GM23338 (cell line): ENCODE results near the gene DMD. TPM values are rescaled to one million over a fixed set of nuclear protein-coding genes. Genes with fewer than 3 reads are reported as not detected.

Experiments used
- ATAC-seq: fragments of 200-7000 bp; cut with Tn5 transposase; 3 replicates; pipeline ENCODE4 v1.9.1; 2020
- DNase-seq: peaks from one replicate; pipeline ENCODE4 v3.0.0-alpha.2; 2015; ENCODE audit warnings: low spot score
- H2AFZ ChIP-seq: fragments of 200-600 bp; sonication (generic); 2 replicates; pipeline ENCODE4 v1.8.0; 2016; ENCODE audit warnings: antibody characterized with exemption, mild to moderate bottlenecking, moderate library complexity
- H3F3A ChIP-seq: fragments of 200-600 bp; sonication (generic); replicated peaks from 2 replicates; pipeline ENCODE4 v1.8.0; 2017; ENCODE audit warnings: antibody characterized with exemption, mixed run types, low read depth
- H3K27ac ChIP-seq: fragments of 200-600 bp; sonication (generic); 2 replicates; pipeline ENCODE4 v1.6.1; 2016; ENCODE audit warnings: low read depth
- H3K27me3 ChIP-seq: fragments of 200-600 bp; sonication (generic); 2 replicates; pipeline ENCODE4 v1.8.0; 2016; ENCODE audit warnings: mild to moderate bottlenecking, mixed run types, moderate library complexity; ENCODE audit not compliant: insufficient read depth
- H3K36me3 ChIP-seq: fragments of 200-600 bp; sonication (generic); 2 replicates; pipeline ENCODE4 v1.8.0; 2016; ENCODE audit warnings: mild to moderate bottlenecking; ENCODE audit not compliant: insufficient read depth
- H3K4me1 ChIP-seq: fragments of 200-600 bp; sonication (generic); 2 replicates; pipeline ENCODE4 v1.8.0; 2016; ENCODE audit warnings: mild to moderate bottlenecking, moderate library complexity; ENCODE audit not compliant: insufficient read depth
- H3K4me2 ChIP-seq: fragments of 200-600 bp; sonication (generic); 2 replicates; pipeline ENCODE4 v1.7.1; 2017; ENCODE audit warnings: mixed run types
- H3K4me3 ChIP-seq: fragments of 200-600 bp; sonication (generic); 2 replicates; pipeline ENCODE4 v1.6.1; 2016; ENCODE audit warnings: mixed run types
- H3K79me2 ChIP-seq: fragments of 200-600 bp; sonication (generic); replicated peaks from 2 replicates; pipeline ENCODE4 v1.8.0; 2017; ENCODE audit warnings: mild to moderate bottlenecking; ENCODE audit not compliant: insufficient read depth
- H3K9me2 ChIP-seq: fragments of 200-600 bp; sonication (generic); 2 replicates; pipeline ENCODE4 v1.8.0; 2017; ENCODE audit not compliant: insufficient read depth
- H4K20me1 ChIP-seq: fragments of 200-600 bp; sonication (generic); replicated peaks from 2 replicates; pipeline ENCODE4 v1.8.0; 2017; ENCODE audit warnings: mild to moderate bottlenecking; ENCODE audit not compliant: insufficient read depth
- H3K27ac Mint-ChIP-seq: 2 replicates; pipeline ENCODE4 v1.8.0; 2020; ENCODE audit warnings: inconsistent platforms, mild to moderate bottlenecking, moderate library complexity, mixed read lengths
- H3K27me3 Mint-ChIP-seq: 3 replicates; pipeline ENCODE4 v1.8.0; 2022; ENCODE audit warnings: low read depth, mild to moderate bottlenecking, moderate library complexity, mixed read lengths, inconsistent platforms; ENCODE audit not compliant: insufficient read depth, poor library complexity
- H3K36me3 Mint-ChIP-seq: 3 replicates; pipeline ENCODE4 v1.8.0; 2021; ENCODE audit warnings: low read depth, mild to moderate bottlenecking, inconsistent platforms, moderate library complexity, mixed read lengths
- H3K4me1 Mint-ChIP-seq: 3 replicates; pipeline ENCODE4 v1.8.0; 2020; ENCODE audit warnings: mild to moderate bottlenecking, inconsistent platforms, mixed read lengths
- H3K4me3 Mint-ChIP-seq: 3 replicates; pipeline ENCODE4 v1.8.0; 2021; ENCODE audit warnings: moderate library complexity, mild to moderate bottlenecking, inconsistent platforms, mixed read lengths
- H3K9me3 Mint-ChIP-seq: 3 replicates; pipeline ENCODE4 v1.8.0; 2020; ENCODE audit warnings: moderate library complexity, mild to moderate bottlenecking, inconsistent platforms, mixed read lengths
- CREB1 ChIP-seq: fragments of 250-450 bp; sonication (Bioruptor Pico); IDR thresholded peaks from 2 replicates; pipeline ENCODE4 v1.5.0; 2020; ENCODE audit warnings: low read depth, mild to moderate bottlenecking, moderate library complexity
- ETS1 ChIP-seq: IDR thresholded peaks from 2 replicates; pipeline ENCODE4 v1.6.1; 2016; ENCODE audit warnings: antibody characterized with exemption
- EZH2 ChIP-seq: fragments of 200-600 bp; sonication (generic); IDR thresholded peaks from one replicate; pipeline ENCODE4 v1.8.0; 2017; ENCODE audit warnings: antibody characterized with exemption, mild to moderate bottlenecking, low read depth; ENCODE audit not compliant: unreplicated experiment
- JUNB ChIP-seq: IDR thresholded peaks from one replicate; pipeline ENCODE4 v1.6.1; 2016; ENCODE audit warnings: antibody characterized with exemption; ENCODE audit not compliant: unreplicated experiment
- POLR2AphosphoS5 ChIP-seq: IDR thresholded peaks from 2 replicates; pipeline ENCODE4 v1.6.1; 2016; ENCODE audit warnings: antibody characterized with exemption, low read depth
- STAT1 ChIP-seq: IDR thresholded peaks from one replicate; pipeline ENCODE4 v1.6.1; 2016; ENCODE audit warnings: antibody characterized with exemption; ENCODE audit not compliant: unreplicated experiment
- ZNF114 ChIP-seq: fragments of 250-450 bp; sonication (Bioruptor Pico); IDR thresholded peaks from 2 replicates; pipeline ENCODE4 v1.5.0; 2020; ENCODE audit warnings: mild to moderate bottlenecking, moderate library complexity
- ZNF331 ChIP-seq: fragments of 250-450 bp; sonication (Bioruptor Pico); IDR thresholded peaks from 2 replicates; pipeline ENCODE4 v1.5.0; 2020; ENCODE audit warnings: low read depth, mild to moderate bottlenecking, moderate library complexity
- polyA plus RNA-seq: library from polyadenylated mRNA; unstranded; fragments of >200 nt; fragmentation: Nextera tagmentation; extraction: Ambion mirVana; gene quantifications from 2 replicates; pipeline ENCODE4 v1.2.1, GENCODE V29; 2016
- total RNA-seq: library from RNA; depleted of rRNA; stranded (reverse); fragments of >200 nt; shearing (Covaris generic); gene quantifications from 2 replicates; pipeline ENCODE4 v1.2.3, GENCODE V29; 2014
- TF ChIP-seq, protein P1 (sequence below), 2 experiments: fragments of 200-600 bp in 1 of 2; sonication (generic) in 1 of 2; conservative IDR thresholded peaks; 2 replicates each; pipeline versions ENCODE4 v1.5.1 to v1.6.1; 2016 to 2017; ENCODE audit warnings: antibody characterized with exemption in 2 of 2, low read depth in 2 of 2, mild to moderate bottlenecking in 2 of 2, moderate library complexity in 1 of 2
- TF ChIP-seq, protein P2 (sequence below): fragments of 250-450 bp; sonication (Bioruptor Pico); IDR thresholded peaks from 2 replicates; pipeline ENCODE4 v1.5.0; 2020; ENCODE audit warnings: mild to moderate bottlenecking, moderate library complexity

DMD gene
- total and polyA plus RNA-seq, 2 experiments from 2014 or later: 4.5 to 7.6 TPM

GRCh38 chrX:32276153-32276552 lies 935.2 kb downstream of the DMD start:
- no peaks in the 10 kb centered on the region for H3K4me1 Mint-ChIP-seq
- H3K27ac ChIP-seq: no peak overlapping the region
- no peaks in the 10 kb centered on the region for H3K9me2 ChIP-seq
- H3K27me3 Mint-ChIP-seq: no peaks in the 10 kb centered on the region
- no peak for ATAC-seq
- no peaks in the 10 kb centered on the region for H3K4me1 ChIP-seq
- no peaks in the 10 kb centered on the region for H4K20me1 ChIP-seq
- H3K36me3 Mint-ChIP-seq: no peaks in the 10 kb centered on the region
- H3K4me3 ChIP-seq: no peak overlapping the region
- no peak overlapping the region for H3K4me3 Mint-ChIP-seq
- H3K27me3 ChIP-seq: no peaks in the 10 kb centered on the region
- no peaks in the 10 kb centered on the region for H3K79me2 ChIP-seq
- no peaks in the 10 kb centered on the region for H3K36me3 ChIP-seq
- no peak overlapping the region for H3K4me2 ChIP-seq
- H3K9me3 Mint-ChIP-seq: no peaks in the 10 kb centered on the region
- TF ChIP-seq EZH2 (no peak), JUNB (no peak), POLR2AphosphoS5 (no peak), STAT1 (no peak), CREB1 (CRISPR knock-in tag) (no peak), ZNF114 (CRISPR knock-in tag) (no peak), ZNF331 (CRISPR knock-in tag) (no peak), ETS1 (no peak)
- TF ChIP-seq, protein P1, sequence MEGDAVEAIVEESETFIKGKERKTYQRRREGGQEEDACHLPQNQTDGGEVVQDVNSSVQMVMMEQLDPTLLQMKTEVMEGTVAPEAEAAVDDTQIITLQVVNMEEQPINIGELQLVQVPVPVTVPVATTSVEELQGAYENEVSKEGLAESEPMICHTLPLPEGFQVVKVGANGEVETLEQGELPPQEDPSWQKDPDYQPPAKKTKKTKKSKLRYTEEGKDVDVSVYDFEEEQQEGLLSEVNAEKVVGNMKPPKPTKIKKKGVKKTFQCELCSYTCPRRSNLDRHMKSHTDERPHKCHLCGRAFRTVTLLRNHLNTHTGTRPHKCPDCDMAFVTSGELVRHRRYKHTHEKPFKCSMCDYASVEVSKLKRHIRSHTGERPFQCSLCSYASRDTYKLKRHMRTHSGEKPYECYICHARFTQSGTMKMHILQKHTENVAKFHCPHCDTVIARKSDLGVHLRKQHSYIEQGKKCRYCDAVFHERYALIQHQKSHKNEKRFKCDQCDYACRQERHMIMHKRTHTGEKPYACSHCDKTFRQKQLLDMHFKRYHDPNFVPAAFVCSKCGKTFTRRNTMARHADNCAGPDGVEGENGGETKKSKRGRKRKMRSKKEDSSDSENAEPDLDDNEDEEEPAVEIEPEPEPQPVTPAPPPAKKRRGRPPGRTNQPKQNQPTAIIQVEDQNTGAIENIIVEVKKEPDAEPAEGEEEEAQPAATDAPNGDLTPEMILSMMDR (conservative IDR thresholded peaks at IDR 0.05; ENCODE audit: low read depth in 2 of 2): no peak
- TF ChIP-seq, protein P2, sequence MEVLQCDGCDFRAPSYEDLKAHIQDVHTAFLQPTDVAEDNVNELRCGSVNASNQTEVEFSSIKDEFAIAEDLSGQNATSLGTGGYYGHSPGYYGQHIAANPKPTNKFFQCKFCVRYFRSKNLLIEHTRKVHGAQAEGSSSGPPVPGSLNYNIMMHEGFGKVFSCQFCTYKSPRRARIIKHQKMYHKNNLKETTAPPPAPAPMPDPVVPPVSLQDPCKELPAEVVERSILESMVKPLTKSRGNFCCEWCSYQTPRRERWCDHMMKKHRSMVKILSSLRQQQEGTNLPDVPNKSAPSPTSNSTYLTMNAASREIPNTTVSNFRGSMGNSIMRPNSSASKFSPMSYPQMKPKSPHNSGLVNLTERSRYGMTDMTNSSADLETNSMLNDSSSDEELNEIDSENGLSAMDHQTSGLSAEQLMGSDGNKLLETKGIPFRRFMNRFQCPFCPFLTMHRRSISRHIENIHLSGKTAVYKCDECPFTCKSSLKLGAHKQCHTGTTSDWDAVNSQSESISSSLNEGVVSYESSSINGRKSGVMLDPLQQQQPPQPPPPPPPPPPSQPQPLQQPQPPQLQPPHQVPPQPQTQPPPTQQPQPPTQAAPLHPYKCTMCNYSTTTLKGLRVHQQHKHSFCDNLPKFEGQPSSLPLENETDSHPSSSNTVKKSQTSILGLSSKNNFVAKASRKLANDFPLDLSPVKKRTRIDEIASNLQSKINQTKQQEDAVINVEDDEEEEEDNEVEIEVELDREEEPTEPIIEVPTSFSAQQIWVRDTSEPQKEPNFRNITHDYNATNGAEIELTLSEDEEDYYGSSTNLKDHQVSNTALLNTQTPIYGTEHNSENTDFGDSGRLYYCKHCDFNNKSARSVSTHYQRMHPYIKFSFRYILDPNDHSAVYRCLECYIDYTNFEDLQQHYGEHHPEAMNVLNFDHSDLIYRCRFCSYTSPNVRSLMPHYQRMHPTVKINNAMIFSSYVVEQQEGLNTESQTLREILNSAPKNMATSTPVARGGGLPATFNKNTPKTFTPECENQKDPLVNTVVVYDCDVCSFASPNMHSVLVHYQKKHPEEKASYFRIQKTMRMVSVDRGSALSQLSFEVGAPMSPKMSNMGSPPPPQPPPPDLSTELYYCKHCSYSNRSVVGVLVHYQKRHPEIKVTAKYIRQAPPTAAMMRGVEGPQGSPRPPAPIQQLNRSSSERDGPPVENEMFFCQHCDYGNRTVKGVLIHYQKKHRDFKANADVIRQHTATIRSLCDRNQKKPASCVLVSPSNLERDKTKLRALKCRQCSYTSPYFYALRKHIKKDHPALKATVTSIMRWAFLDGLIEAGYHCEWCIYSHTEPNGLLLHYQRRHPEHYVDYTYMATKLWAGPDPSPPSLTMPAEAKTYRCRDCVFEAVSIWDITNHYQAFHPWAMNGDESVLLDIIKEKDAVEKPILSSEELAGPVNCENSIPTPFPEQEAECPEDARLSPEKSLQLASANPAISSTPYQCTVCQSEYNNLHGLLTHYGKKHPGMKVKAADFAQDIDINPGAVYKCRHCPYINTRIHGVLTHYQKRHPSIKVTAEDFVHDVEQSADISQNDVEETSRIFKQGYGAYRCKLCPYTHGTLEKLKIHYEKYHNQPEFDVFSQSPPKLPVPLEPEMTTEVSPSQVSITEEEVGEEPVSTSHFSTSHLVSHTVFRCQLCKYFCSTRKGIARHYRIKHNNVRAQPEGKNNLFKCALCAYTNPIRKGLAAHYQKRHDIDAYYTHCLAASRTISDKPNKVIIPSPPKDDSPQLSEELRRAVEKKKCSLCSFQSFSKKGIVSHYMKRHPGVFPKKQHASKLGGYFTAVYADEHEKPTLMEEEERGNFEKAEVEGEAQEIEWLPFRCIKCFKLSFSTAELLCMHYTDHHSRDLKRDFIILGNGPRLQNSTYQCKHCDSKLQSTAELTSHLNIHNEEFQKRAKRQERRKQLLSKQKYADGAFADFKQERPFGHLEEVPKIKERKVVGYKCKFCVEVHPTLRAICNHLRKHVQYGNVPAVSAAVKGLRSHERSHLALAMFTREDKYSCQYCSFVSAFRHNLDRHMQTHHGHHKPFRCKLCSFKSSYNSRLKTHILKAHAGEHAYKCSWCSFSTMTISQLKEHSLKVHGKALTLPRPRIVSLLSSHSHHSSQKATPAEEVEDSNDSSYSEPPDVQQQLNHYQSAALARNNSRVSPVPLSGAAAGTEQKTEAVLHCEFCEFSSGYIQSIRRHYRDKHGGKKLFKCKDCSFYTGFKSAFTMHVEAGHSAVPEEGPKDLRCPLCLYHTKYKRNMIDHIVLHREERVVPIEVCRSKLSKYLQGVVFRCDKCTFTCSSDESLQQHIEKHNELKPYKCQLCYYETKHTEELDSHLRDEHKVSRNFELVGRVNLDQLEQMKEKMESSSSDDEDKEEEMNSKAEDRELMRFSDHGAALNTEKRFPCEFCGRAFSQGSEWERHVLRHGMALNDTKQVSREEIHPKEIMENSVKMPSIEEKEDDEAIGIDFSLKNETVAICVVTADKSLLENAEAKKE (CRISPR knock-in tag): no peak
- no peak for DNase-seq
- no peak overlapping the region for H2AFZ ChIP-seq
- H3K27ac Mint-ChIP-seq: no peak overlapping the region
- no peaks in the 10 kb centered on the region for H3F3A ChIP-seq
